ENCODE measurements around the gene XRCC6.

DNA sequence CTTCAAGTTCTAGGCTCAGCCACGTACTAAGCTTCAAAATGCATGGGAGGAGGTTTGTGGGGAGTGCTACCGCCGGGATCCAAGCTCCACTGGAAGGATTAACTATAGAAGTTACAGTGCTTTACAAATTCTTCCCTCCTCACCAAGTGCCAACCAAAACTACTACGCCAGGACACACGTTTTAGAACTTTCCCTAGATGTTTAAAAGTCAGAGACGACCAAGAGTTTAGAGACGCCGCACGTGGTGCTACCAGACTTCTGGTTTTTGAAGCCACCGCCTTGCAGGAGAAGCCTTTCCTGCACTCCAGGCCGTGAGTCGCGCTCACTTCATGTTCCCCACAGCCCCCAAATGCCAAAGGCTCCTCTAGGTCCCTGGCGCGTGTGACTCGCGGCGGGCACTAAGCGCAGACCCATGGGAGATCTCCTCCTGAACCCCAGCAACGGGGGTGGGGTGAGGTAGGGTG is 66.8 kb downstream of the XRCC6 start:
- TF ChIP-seq, protein P1, sequence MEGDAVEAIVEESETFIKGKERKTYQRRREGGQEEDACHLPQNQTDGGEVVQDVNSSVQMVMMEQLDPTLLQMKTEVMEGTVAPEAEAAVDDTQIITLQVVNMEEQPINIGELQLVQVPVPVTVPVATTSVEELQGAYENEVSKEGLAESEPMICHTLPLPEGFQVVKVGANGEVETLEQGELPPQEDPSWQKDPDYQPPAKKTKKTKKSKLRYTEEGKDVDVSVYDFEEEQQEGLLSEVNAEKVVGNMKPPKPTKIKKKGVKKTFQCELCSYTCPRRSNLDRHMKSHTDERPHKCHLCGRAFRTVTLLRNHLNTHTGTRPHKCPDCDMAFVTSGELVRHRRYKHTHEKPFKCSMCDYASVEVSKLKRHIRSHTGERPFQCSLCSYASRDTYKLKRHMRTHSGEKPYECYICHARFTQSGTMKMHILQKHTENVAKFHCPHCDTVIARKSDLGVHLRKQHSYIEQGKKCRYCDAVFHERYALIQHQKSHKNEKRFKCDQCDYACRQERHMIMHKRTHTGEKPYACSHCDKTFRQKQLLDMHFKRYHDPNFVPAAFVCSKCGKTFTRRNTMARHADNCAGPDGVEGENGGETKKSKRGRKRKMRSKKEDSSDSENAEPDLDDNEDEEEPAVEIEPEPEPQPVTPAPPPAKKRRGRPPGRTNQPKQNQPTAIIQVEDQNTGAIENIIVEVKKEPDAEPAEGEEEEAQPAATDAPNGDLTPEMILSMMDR (IDR thresholded peaks at IDR 0.05), result no peak
- no peak for TF ChIP-seq POLR2A (IDR thresholded peaks at IDR 0.05)

Data from testis (tissue), 2 donors.